GM12875 (cell line): ENCODE measurements around the gene OTOP3.

Experiments used
- H3K4me3 ChIP-seq: one replicate; pipeline ENCODE4 v1.5.1; 2011; ENCODE audit warnings: low read depth, low read length, control low read depth
- CTCF ChIP-seq: IDR thresholded peaks from 2 replicates; pipeline ENCODE4 v1.5.1; 2011; ENCODE audit warnings: low read depth, mild to moderate bottlenecking, control low read depth, inconsistent platforms, low read length, moderate library complexity, borderline replicate concordance; ENCODE audit not compliant: insufficient read depth

OTOP3 gene

GRCh38 chr17:74943808-74944522 lies 8.3 kb downstream of the OTOP3 start:
- no peak overlapping the region for H3K4me3 ChIP-seq
- no peak for TF ChIP-seq CTCF

- no peak overlapping the region for H3K4me3 ChIP-seq
Observed at GRCh38 chr17:74945543-74945942, 9.8 kb downstream of the OTOP3 start.

GRCh38 chr17:74946641-74947040 lies 10.9 kb downstream of the OTOP3 start:
- no peak for TF ChIP-seq CTCF

More at GRCh38 chr17:74945543-74945942, 9.8 kb downstream of the OTOP3 start:
- no peak for TF ChIP-seq CTCF

GRCh38 chr17:74947041-74947754 lies 11.5 kb downstream of the OTOP3 start:
- TF ChIP-seq CTCF = no peak
- no peak overlapping the region for H3K4me3 ChIP-seq

More at GRCh38 chr17:74946641-74947040, 10.9 kb downstream of the OTOP3 start:
- H3K4me3 ChIP-seq = no peak overlapping the region

GRCh38 chr17:74949455-74950115 lies 13.9 kb downstream of the OTOP3 start:
- no peak for TF ChIP-seq CTCF
- H3K4me3 ChIP-seq = no peak overlapping the region

GRCh38 chr17:74950207-74950606 lies 14.5 kb downstream of the OTOP3 start:
- no peak overlapping the region for H3K4me3 ChIP-seq
- no peak for TF ChIP-seq CTCF

DNA sequence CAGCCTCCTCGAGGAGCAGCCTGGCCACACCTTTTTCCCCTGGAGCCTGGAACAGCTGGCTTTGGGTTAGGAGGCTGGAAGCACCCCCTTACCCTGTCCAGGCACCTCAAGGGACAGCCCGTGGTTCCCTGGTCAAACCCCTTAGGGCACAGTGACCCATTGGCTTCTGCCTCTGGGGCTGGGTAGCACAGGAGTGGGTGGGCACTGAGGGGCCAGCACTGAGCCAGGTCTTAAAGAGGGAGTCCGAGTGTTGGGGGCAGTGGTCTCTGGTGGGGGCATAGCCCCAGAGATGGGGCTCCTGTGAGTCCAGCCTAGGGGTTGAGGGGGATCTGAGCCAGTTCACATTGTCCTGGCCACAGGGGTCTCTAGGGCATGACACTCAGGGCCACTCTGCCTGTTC lies 15.4 kb downstream of the OTOP3 start:
- no peak for TF ChIP-seq CTCF
- H3K4me3 ChIP-seq = no peak overlapping the region
